Vagina (tissue), 2 donors: ENCODE results near the gene ABR.

ENCODE experiments used
- CTCF ChIP-seq, 3 experiments: fragments of 450-650 bp in 2 of 3; fragments of 200-600 bp in 1 of 3; sonication (generic) in 1 of 3; IDR thresholded peaks; one replicate each; pipeline ENCODE4 v1.5.1; 2017 to 2019; ENCODE audit warnings: antibody characterized with exemption in 3 of 3, mild to moderate bottlenecking in 2 of 3, moderate library complexity in 2 of 3
- POLR2AphosphoS5 ChIP-seq, 2 donors: sonication (generic); formaldehyde crosslinking; IDR thresholded peaks; one replicate each; pipeline ENCODE4 v1.9.0; 2017; ENCODE audit warnings: antibody characterized with exemption in 2 of 2, mild to moderate bottlenecking in 2 of 2, low read depth in 1 of 2; ENCODE audit not compliant: insufficient read depth in 1 of 2

- TF ChIP-seq CTCF (IDR thresholded peaks at IDR 0.05) (no peak), POLR2AphosphoS5 (IDR thresholded peaks at IDR 0.05; ENCODE audit: insufficient read depth in 1 of 2, low read depth in 1 of 2) (no peak)
These were observed 166.1 kb downstream of the ABR start for GRCh38 chr17:1013729-1014090.
